ENCODE measurements around the gene NYNRIN.

- TF ChIP-seq CTCF (IDR thresholded peaks at IDR 0.05) = no peak
- no peak for TF ChIP-seq POLR2A (IDR thresholded peaks at IDR 0.05)
Measured at GRCh38 chr14:24385524-24385923, 13.3 kb upstream of the NYNRIN start.
